Spleen (tissue), 11 donors: ENCODE data around the gene KLF15. TPM values are rescaled to one million over a fixed set of nuclear protein-coding genes. Genes with fewer than 3 reads are reported as not detected.

Source experiments
- DNase-seq: peaks from one replicate; pipeline ENCODE4 v3.0.0-alpha.2; 2020
- H3K27ac ChIP-seq, 8 donors: fragments of 200-600 bp; sonication (generic) in 7 of 8; 1 replicate in 4 of 8; 2 replicates in 4 of 8; pipeline versions ENCODE4 v1.5.0 to v1.8.0; 2016 to 2021; ENCODE audit warnings: inconsistent platforms in 4 of 8, mild to moderate bottlenecking in 4 of 8, moderate library complexity in 1 of 8
- H3K27me3 ChIP-seq, 7 donors: fragments of 200-600 bp; sonication (generic) in 6 of 7; replicated peaks in 1 of 7; 1 replicate in 4 of 7; 2 replicates in 3 of 7; pipeline versions ENCODE4 v1.5.0 to v1.8.0; 2016 to 2021; ENCODE audit warnings: inconsistent platforms in 3 of 7, mild to moderate bottlenecking in 1 of 7
- H3K36me3 ChIP-seq, 6 donors: fragments of 200-600 bp; sonication (generic) in 5 of 6; 1 replicate in 4 of 6; 2 replicates in 2 of 6; pipeline versions ENCODE4 v1.5.0 to v1.8.0; 2016 to 2021; ENCODE audit warnings: inconsistent platforms in 2 of 6
- H3K4me1 ChIP-seq, 6 donors: fragments of 200-600 bp; sonication (generic) in 5 of 6; 1 replicate in 3 of 6; 2 replicates in 3 of 6; pipeline versions ENCODE4 v1.5.0 to v1.8.0; 2016 to 2021; ENCODE audit warnings: inconsistent platforms in 3 of 6
- H3K4me3 ChIP-seq, 8 donors: fragments of 200-600 bp; sonication (generic) in 7 of 8; 1 replicate in 4 of 8; 2 replicates in 4 of 8; pipeline versions ENCODE4 v1.5.0 to v1.8.0; 2016 to 2021; ENCODE audit warnings: inconsistent platforms in 4 of 8, mild to moderate bottlenecking in 4 of 8, moderate library complexity in 2 of 8
- H3K9me3 ChIP-seq, 8 donors: fragments of 200-600 bp; sonication (generic) in 7 of 8; 1 replicate in 4 of 8; 2 replicates in 4 of 8; pipeline versions ENCODE4 v1.5.0 to v1.8.0; 2016 to 2021; ENCODE audit warnings: inconsistent platforms in 4 of 8
- POLR2A ChIP-seq, 3 donors: fragments of 450-650 bp; IDR thresholded peaks; one replicate each; pipeline ENCODE4 v1.5.1; 2017; ENCODE audit warnings: antibody characterized with exemption in 3 of 3, mild to moderate bottlenecking in 1 of 3
- POLR2AphosphoS5 ChIP-seq, 3 donors: sonication (generic); formaldehyde crosslinking; IDR thresholded peaks; one replicate each; pipeline ENCODE4 v1.5.1; 2017; ENCODE audit warnings: antibody characterized with exemption in 3 of 3
- WGBS, 5 donors: extraction: QIAGEN DNeasy Blood & Tissue Kit in 3 of 5; methylation state at CpG; one replicate each; pipeline versions ENCODE4 v1.1.5 to v1.1.7; 2013 to 2018; 5-methylcytosine and 5-hydroxymethylcytosine counted together
- intact Hi-C: fragments of 100-400 bp; cut with DNase I; formaldehyde crosslinking; loops from one replicate; pipeline ENCODE4 v1.15.0; 2023; ENCODE audit warnings: low total_unique reads
- polyA plus RNA-seq, 3 donors: library from polyadenylated mRNA; stranded (reverse); fragments of 200-250 nt; gene quantifications; one replicate each; pipeline ENCODE4 v1.2.1, GENCODE V29; 2013
- total RNA-seq, 7 donors: library from RNA; depleted of rRNA in 3 of 7; stranded (reverse); fragments of >200 nt in 3 of 7; fragmentation: NEBNext Ultra II Directional in 4 of 7; extraction: Animal tissue kit (Norgen Biotek cat#: 25700) in 4 of 7; gene quantifications; one replicate each; pipeline versions ENCODE4 v1.1.0 to v1.2.1, GENCODE V29; 2016 to 2021
- TF ChIP-seq, protein P1 (sequence below), 11 experiments: fragments of 200-600 bp in 7 of 11; fragments of 450-650 bp in 4 of 11; sonication (generic) in 4 of 11; IDR thresholded peaks in 8 of 11; conservative IDR thresholded peaks in 3 of 11; 1 replicate in 7 of 11; 2 replicates in 4 of 11; pipeline versions ENCODE4 v1.4.0 to v1.8.0; 2016 to 2021; ENCODE audit warnings: antibody characterized with exemption in 11 of 11, inconsistent platforms in 4 of 11, mild to moderate bottlenecking in 1 of 11
- donor health status: healthy with polysubstance abuse.
- donor health status: DM: no; HTN: no; CAD: no; lungs with moderate emphysema.
- donor health status: DM: no; HTN: no; CAD: no.
- donor health status: Bipolar disorder and iron deficiency.
- donor health status: healthy.
- donor health status: DM: no; HTN: no; CAD: no.
- donor health status: DM: yes; HTN: yes; CAD: no.

KLF15 gene
- total and polyA plus RNA-seq, 10 donors, result 0.57 to 9.5 (median 3.3) TPM

DNA sequence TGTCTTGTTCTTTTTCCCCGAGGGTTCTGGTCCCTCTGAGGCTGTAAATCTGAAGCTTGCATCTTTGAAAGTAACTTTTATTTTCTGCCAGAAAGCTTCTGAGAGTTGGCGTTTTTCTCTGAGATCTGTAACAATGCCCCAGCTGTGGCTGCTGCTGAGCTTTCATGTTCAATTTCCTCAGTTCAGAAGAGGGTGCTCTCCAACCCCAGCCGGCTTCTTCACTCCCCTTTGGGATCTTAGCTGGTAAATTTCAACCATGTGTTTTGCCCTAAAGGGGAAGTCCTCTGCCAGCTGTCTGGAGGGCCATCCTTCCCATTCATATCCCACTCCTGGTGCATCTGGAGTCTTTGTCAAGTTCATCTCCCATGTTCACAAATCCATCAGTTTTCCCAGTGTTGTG, 19.2 kb upstream of the KLF15 start:
- no peaks in the 10 kb centered on the region for H3K4me1 ChIP-seq
- TF ChIP-seq POLR2AphosphoS5 (IDR thresholded peaks at IDR 0.05) (no peak), POLR2A (IDR thresholded peaks at IDR 0.05) (no peak)
- TF ChIP-seq, protein P1, sequence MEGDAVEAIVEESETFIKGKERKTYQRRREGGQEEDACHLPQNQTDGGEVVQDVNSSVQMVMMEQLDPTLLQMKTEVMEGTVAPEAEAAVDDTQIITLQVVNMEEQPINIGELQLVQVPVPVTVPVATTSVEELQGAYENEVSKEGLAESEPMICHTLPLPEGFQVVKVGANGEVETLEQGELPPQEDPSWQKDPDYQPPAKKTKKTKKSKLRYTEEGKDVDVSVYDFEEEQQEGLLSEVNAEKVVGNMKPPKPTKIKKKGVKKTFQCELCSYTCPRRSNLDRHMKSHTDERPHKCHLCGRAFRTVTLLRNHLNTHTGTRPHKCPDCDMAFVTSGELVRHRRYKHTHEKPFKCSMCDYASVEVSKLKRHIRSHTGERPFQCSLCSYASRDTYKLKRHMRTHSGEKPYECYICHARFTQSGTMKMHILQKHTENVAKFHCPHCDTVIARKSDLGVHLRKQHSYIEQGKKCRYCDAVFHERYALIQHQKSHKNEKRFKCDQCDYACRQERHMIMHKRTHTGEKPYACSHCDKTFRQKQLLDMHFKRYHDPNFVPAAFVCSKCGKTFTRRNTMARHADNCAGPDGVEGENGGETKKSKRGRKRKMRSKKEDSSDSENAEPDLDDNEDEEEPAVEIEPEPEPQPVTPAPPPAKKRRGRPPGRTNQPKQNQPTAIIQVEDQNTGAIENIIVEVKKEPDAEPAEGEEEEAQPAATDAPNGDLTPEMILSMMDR (IDR thresholded peaks at IDR 0.05 in 8 of 11, conservative IDR thresholded peaks at IDR 0.05 in 3 of 11), result no peak
- DNase-seq, result no peak
- H3K36me3 ChIP-seq, result no peaks in the 10 kb centered on the region
- H3K4me3 ChIP-seq, result no peak overlapping the region
- no peak overlapping the region for H3K27ac ChIP-seq
- no peaks in the 10 kb centered on the region for H3K9me3 ChIP-seq
- 26 to 39% (median 38%) methylated on average over 3 of the region's 3 CpGs for WGBS, 5 donors
- intact Hi-C loops, result no loop called here
- peaks cover 0 to 17% (median 5%) of the 10 kb centered on the region in 7 donors for H3K27me3 ChIP-seq

DNA sequence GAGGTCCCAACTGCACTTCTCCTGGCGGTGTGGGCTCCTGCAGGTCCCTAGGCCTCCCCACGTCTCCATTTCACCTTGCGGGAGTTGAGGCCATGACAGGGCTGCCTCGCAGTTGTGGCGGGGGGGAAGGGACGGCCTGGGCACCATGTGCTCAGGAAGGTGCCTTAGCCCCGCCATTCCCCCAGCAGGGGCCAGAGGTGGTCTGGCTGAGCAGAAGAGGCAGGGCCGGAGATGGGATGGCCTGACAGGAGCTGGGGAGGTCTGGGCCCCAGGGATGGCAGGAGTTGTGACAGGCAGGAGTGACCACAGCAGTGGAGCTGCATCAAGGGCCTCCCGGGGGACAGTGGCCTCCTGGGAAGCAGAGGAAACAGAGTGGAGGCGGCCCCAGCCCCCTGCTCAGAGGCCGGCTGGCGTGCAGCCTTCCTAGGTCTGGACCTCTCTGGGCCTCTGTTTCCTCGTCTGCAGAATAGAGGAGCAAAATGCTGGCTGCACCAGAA, 18.7 kb upstream of the KLF15 start:
- no peak overlapping the region for H3K27ac ChIP-seq

DNA sequence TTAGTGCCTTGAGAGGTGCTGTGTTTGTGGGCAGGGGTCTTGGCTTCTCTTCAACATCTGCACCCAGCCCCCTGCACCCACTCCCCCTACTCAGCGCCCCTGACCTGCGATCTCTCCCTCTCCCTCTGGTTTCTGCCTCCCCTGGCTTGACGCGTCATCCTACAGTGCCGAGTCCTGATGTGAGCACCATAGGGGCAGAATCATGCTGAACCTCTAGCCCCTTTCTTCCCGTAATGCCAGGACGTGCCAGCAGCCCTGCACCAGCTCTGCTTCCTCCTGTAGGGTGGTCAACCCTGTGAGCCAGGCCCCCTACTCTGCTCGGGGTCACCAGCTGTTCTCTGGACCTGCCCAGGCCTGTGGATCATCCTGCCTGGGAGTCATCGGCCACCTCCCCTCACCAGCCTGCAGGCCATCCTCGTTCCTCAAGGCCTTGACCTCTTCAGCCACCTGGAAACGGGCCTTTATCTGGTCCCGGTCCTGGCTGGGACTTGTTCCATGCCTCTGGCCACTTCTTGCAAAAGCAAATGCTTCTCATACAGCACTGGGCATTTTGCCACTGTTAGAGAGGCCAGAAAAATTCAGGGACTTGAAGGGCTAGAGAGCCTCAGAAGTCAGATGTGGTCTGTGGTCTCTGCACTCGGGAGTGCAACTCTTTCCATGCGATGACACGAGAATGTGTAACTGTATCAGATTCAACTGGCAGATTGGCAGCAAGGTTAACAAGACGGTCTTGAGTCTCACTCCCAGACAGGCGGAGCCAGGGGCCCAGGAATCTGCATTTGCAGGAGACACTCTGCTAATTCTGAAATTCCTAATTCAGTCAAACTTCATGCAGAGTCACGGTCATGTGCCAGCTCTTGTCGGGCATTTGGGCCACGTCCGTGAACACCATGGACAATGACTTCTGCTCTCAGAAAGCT, 16.7 kb upstream of the KLF15 start:
- Histone ChIP-seq H3K36me3 (no peaks in the 10 kb centered on the region), H3K4me1 (no peaks in the 10 kb centered on the region), H3K4me3 (no peak overlapping the region), H3K27ac (no peak overlapping the region), H3K9me3 (no peaks in the 10 kb centered on the region), H3K27me3 (no peaks in the 10 kb centered on the region)
- no peak for TF ChIP-seq POLR2AphosphoS5 (IDR thresholded peaks at IDR 0.05)
- TF ChIP-seq, protein P1 (IDR thresholded peaks at IDR 0.05 in 8 of 11, conservative IDR thresholded peaks at IDR 0.05 in 3 of 11), result no peak
- no peak for TF ChIP-seq POLR2A (IDR thresholded peaks at IDR 0.05)
- peak; percentile 58 for DNase-seq
- intact Hi-C loops, result no loop called here
- 76 to 88% (median 81%) methylated on average over 20 to 21 of the region's 21 CpGs for WGBS, 5 donors

More for the DNA sequence above, 18.7 kb upstream of the KLF15 start:
- TF ChIP-seq POLR2A (IDR thresholded peaks at IDR 0.05) (no peak), POLR2AphosphoS5 (IDR thresholded peaks at IDR 0.05) (no peak)
- TF ChIP-seq, protein P1 (IDR thresholded peaks at IDR 0.05 in 8 of 11, conservative IDR thresholded peaks at IDR 0.05 in 3 of 11), result no peak
- Histone ChIP-seq H3K36me3 (no peaks in the 10 kb centered on the region), H3K27me3 (peaks cover 0 to 13% (median 5%) of the 10 kb centered on the region in 7 donors), H3K4me3 (no peak overlapping the region), H3K4me1 (no peaks in the 10 kb centered on the region), H3K9me3 (no peaks in the 10 kb centered on the region)
- DNase-seq, result peak; percentile 66
- intact Hi-C loops, result no loop called here
- WGBS, 5 donors, result 85 to 93% (median 90%) methylated on average over 6 to 13 of the region's 13 CpGs

DNA sequence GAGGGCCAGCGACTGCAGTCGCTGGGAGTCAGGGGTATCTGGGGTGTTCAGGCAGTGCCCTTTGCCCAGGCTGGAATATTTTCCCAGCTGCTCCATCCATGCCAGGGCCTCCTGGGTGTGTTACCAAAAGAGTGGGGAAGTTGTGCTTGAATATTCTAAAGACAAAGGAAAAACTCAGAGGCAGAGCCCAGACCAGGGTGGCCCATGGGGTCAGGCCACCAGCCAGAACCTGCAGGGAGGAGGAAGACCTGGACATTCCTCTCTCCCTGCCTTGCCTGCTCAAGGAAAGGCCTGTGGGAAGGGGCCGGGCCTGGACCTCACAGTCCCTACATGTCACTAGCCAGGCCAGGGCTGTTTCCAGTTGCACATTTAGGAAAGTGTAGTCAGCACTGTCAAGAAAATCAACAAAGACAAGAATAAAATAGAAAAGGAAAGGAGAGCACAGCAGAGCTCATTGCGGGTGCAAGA, 16.0 kb upstream of the KLF15 start:
- peak; percentile 49 for DNase-seq
- H3K4me1 ChIP-seq, result no peaks in the 10 kb centered on the region
- no peaks in the 10 kb centered on the region for H3K9me3 ChIP-seq
- intact Hi-C loops, result no loop called here
- H3K4me3 ChIP-seq, result no peak overlapping the region
- 86 to 99% (median 94%) methylated on average over 4 of the region's 4 CpGs for WGBS, 5 donors
- no peak overlapping the region for H3K27ac ChIP-seq
- no peaks in the 10 kb centered on the region for H3K27me3 ChIP-seq
- no peaks in the 10 kb centered on the region for H3K36me3 ChIP-seq
- TF ChIP-seq POLR2A (IDR thresholded peaks at IDR 0.05) (no peak), POLR2AphosphoS5 (IDR thresholded peaks at IDR 0.05) (no peak)
- TF ChIP-seq, protein P1 (IDR thresholded peaks at IDR 0.05 in 8 of 11, conservative IDR thresholded peaks at IDR 0.05 in 3 of 11), result no peak
